ENCODE results near the gene SERPINH1. TPM values are rescaled to one million over a fixed set of nuclear protein-coding genes. Genes with fewer than 3 reads are reported as not detected.

The SERPINH1 gene
- total and polyA plus RNA-seq, 2 of the 13 experiments (the other 11 are each of a cell fraction or from before 2014, with no cell fraction given), result 83.6 to 83.8 TPM

GRCh38 chr11:75562048-75562835 is at the start of gene SERPINH1 (continued):
- TF ChIP-seq ZNF503 (CRISPR knock-in tag; IDR thresholded peaks at IDR 0.05) (no peak), KDM5B (CRISPR knock-in tag; IDR thresholded peaks at IDR 0.05; ENCODE audit: borderline replicate concordance) (peak; percentile 10; the same call in 1 of the 2 replicates), ZNF350 (CRISPR knock-in tag; IDR thresholded peaks at IDR 0.05; ENCODE audit: borderline replicate concordance, low read depth) (peak; percentile 60; the same call in 1 of the 2 replicates), ZNF232 (CRISPR knock-in tag; IDR thresholded peaks at IDR 0.05; ENCODE audit: borderline replicate concordance) (no peak; the same call in 1 of the 2 replicates), MLLT10 (CRISPR knock-in tag; IDR thresholded peaks at IDR 0.05) (no peak), RBAK (CRISPR knock-in tag; IDR thresholded peaks at IDR 0.05) (no peak), ZSCAN20 (CRISPR knock-in tag; IDR thresholded peaks at IDR 0.05; ENCODE audit: borderline replicate concordance) (no peak; the same call in 1 of the 2 replicates), TFDP2 (CRISPR knock-in tag; IDR thresholded peaks at IDR 0.05) (no peak; the same call in 1 of the 2 replicates), ZNF619 (CRISPR knock-in tag; IDR thresholded peaks at IDR 0.05) (no peak), FOXA3 (CRISPR knock-in tag; IDR thresholded peaks at IDR 0.05) (no peak; the same call in 1 of the 2 replicates), ZNF407 (CRISPR knock-in tag; IDR thresholded peaks at IDR 0.05; ENCODE audit: not compliant biosample characterization) (no peak), TRIM24 (CRISPR knock-in tag; IDR thresholded peaks at IDR 0.05) (no peak), TFE3 (CRISPR knock-in tag; IDR thresholded peaks at IDR 0.05) (no peak), SMAD1 (CRISPR knock-in tag; IDR thresholded peaks at IDR 0.05; ENCODE audit: borderline replicate concordance, low read depth) (peak; percentile 61; the same call in 1 of the 2 replicates), ZKSCAN8 (CRISPR knock-in tag; IDR thresholded peaks at IDR 0.05; ENCODE audit: borderline replicate concordance) (0 out of 2 replicates have a peak, but pooled peaks have one; percentile 21)

Measured in HepG2 (cell line).